NCI-H1930 (cell line): ENCODE results near the gene ECI1.
"Not testable (repeated sequence)": the region's sequence is repeated elsewhere in the genome, so short reads cannot be mapped to it uniquely, and the experiment has no call there.

ENCODE experiments used
- DNase-seq, 2 experiments: peaks; one replicate each; lab custom pipeline; 2025; lab: John Stamatoyannopoulos, UW

The ECI1 gene

DNA sequence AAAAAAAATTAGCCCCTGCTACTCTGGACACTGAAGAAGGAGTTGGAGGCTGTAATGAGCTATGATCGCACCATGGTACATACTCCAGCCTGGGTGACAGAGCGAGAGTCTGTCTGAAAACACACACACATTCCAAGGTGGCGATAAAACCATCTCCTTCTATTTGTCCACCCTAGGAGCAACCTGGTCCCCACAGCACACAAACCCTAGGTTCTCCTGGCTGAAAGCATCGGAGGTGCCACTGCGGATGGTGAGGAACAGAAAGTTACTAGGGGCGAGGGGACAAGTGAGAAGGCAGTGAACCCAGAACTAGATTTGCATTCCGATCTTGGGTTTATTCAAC lies 1.4 kb upstream of the ECI1 start:
- no peak for DNase-seq

DNA sequence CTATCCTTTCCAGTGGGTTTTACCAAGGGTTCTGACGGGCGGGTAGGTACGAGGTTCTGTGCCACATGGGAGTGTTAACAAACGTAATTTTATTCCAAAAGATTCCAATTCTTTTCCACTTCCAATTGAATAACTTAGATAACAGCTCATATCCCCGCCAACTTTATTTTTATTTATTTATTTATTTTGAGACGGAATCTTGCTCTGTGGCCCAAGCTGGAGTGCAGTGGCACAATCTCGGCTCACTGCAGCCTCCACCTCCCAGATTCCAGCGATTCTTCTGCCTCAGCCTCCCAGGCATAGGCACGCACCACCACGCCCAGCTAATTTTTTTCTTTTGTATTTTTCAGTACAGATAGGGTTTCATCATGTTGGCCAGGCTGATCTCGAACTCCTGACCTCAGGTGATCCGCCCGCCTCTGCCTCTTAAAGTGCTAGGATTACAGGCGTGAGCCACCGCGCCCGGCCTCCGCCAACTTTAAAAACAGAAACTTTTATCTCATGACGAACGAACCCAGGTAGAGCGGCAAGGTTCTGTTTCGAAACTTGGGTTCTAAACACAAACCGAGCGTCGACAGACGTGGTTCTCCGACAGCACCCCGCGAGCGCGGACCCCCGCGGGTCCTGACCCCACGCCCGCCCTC lies 613 bp downstream of the ECI1 start:
- no peak for DNase-seq

DNA sequence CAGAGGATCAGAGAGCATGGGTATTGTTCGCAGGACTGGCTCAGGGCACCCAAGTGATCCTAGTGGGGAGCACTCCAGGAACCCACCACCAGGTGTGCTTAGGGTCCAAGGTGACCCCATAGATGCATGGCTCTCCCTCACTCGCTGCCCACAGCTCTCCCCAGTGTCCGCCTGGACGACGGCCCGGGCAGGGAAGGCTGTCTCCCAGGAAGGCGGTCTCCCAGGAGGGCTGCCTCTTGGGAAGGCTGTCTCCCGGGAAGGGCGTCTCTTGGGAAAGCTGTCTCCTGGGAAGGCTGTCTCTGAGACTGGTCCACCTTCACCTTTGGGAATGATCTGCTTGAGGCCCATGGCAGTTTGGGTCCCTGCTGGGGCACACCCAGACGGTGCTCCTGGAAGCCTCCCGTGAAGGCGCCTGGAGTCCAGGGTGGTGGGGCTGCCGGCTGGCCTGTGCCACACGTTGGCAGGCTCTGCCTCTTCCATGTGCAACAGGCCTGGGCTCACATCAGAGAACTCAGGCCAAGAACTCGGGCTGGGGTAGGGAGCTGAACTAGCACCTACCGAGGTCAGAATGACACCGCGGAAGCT lies 5.0 kb downstream of the ECI1 start:
- DNase-seq = no peak

DNA sequence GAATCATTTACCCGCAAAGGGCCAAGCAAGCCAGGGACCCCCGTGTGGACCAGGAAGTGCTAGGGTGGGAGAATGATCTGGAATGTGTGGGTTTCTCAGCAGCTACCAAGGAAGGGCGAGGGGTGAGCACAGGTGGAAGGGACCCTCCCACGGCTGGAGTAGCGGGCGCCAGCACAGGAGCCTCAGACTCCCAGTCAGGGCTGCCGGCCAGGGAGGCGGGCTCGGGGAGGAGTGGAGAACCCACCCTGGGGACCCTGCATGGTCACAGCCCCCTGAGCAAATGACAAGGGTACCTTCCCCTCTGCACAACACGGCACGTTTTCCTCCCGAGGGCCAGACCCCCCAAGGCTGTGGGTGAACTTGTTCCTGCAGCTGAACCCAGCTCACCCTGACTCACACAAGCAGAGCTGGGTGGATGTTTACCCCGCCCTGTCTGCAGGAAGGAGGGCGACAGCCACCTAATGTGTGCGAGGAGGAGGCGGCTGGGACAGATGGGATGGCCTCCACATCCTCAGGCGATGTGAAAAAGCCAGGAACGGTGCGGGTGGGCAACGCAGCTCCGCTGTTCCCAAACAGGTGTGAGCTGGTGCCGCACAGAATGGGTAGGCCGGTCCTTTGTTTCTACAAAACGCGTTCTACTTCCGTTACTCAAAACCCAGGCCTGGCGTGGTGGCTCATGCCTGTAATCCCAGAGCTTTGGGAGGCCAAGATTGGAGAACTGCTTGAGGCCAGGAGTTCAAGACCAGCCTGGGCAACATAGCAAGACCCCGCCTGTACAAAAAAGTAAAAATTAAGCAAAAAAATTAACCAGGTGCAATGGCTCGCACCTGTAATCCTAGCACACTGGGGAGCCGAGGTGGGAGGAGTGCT lies 6.2 kb downstream of the ECI1 start:
- no peak for DNase-seq

DNA sequence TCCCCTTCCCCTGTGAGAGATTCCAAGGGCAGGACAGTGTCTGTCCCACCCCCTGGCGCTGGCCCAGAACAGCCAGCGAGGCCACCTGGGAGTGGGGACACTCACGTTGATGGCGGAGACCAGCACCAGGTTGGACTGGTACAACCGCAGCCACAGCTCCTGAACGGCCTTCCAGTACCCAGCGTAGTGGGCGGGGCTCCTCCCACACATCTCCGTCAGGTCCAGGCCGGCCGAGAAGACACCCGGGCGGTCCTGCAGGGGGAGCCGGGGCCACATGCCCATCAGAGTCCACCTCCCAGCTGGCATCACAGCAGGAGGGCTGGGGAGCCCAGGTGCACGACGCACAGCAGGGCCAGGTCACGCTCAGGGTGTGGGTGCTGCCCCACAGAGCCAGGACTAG lies 7.1 kb downstream of the ECI1 start:
- DNase-seq = peak in 1 of 2 experiments; percentile 29

DNA sequence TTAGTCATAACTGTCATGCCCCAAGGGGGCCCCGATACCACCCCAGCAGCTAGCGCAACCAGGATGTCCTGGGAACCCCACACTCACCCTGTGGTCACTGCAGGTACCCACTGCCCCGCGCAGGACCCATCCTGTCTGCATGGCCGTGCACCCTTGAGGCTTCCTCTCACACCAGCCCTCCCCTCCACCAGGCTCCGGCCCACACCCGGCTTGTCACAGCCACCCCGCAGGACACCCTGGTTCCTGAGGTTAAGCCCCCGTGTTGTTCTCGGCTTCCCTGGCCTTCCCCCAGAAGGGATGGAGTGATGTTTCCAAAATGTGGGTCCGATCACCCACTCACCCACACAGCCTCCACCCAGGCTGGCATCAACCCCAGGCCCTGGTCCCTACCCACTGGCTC lies 7.6 kb downstream of the ECI1 start:
- DNase-seq = no peak

DNA sequence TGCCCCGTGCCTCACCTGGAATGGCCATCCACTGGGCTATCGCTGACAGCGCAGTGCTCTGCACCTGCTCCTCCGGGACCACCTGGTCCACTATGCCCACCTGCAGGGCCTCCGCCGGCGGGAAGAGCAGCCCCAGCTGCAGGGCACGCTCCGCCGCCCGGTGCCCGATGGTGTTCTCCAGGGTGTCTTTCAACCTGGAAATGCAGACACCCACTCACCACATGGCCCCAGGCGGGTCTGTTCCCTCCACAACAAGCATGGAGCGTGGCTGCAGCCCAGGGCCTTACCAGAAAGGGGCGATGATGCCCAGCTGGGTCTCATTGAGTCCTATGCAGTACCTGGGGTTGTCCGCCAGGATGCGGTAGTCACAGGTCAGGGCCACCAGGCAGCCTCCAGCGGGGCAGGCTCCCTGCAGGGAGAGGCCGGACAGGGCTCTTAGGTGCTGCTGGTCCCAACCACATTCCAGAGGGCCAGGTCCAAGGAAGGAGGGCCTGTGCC lies 8.3 kb downstream of the ECI1 start:
- no peak for DNase-seq

DNA sequence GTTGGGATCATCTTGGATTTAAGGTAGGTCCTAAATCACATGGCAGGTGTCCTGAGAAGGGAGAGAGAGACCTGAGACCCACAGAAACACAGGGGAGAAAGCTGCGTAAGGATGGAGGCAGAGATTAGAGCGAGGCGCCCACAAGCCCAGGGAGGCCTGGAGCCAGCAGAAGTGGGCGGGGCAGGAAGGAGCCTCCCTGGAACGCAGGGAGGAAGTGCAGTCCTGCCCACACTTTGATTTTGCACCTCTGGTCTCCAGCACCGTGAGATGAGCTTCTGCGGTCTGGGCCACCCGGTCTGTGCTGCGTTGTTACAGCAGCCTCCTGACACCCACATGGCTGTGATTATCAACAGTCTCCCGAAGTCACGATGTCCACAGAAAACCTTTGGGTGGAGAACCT lies 8.8 kb downstream of the ECI1 start:
- no peak for DNase-seq

DNA sequence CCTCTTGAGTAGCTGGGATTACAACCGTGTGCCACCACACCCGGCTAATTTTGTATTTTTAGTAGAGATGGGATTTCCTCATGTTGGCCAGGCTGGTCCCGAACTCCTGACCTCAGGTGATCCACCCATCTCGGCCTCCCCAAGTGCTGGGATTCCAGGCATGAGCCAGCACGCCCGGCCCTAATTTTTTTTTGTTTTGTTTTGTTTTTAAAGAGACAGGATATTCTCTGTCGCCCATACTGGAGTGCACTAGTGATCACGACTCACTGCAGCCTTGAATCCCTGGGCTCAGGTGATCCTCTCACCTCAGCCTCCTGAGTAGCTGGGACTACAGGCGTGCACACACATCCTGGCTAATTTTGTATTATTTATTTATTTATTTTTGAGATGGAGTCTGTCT lies 11.1 kb downstream of the ECI1 start:
- DNase-seq = not testable (repeated sequence)

DNA sequence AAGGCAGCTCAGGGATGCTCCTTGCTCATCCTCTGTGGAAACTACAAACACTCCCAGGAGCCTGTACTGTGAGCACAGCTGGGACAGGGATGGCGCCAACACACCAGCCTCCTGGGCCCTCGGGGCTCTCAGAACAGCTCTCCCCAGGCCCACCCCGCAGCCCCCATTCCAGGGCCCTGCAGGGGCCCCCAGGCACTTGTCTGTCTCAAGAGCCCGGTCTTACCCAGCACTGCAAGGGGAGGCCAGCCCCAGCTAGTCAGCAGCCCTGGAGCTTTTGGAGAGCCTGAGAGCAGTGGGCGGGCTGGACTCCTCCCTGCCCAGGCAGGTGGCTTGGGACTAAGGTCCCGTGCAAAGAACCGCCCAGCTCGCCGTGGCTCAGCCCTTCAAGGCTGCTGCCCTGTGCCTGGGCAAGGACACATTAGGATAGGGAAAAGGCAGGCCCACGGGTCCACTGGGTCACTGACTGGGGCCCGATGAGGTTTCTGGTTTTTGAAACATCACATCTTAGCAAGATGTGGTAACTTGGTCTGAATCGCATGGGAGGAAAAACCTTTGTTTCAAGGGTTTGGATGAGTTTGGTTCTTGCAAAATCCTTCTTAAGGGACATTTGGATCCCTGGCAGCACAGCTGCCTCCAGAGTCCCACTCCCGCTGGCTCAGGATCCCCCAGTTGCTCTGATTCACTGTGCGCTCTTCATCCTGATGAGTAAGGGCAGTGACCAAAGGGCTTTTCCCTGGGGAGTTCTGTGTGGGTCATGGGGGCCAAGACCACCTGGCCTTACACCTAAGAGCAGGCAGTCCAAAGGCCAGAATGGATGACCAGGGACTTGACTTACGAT lies 12.3 kb downstream of the ECI1 start:
- DNase-seq = no peak

DNA sequence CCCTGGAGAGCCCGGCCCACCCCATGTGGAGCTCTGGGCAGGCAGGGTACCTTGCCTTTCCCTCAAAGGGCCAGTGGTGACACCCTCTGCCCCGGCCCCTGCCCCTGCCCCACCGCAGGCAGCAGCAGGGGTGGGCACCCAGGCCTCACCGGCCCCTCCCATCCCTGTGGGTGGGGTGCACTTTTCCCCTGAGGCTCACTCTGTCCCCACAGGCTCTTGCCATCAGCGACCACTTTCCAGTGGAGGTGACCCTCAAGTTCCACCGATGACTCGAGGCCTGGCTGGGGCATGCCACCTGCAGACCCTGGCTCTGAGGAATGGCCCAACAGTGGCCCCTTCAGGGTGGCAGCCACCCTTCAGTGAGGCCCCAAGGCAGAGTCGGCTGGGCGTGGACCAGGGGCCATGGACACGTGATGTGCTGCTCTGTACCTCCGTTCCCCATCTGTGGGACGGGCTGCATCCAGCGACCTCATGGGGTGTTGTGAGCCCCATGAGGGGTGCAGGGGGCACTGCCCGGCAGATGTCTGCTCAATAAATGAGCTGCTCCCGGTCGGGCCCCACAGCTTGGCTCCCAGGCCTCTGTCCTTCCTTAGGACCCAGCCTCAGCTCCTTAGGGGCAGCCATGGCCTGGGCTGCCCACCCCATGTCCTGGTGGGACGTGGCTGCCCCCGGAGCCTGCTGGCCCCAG lies 13.1 kb downstream of the ECI1 start:
- DNase-seq = no peak

DNA sequence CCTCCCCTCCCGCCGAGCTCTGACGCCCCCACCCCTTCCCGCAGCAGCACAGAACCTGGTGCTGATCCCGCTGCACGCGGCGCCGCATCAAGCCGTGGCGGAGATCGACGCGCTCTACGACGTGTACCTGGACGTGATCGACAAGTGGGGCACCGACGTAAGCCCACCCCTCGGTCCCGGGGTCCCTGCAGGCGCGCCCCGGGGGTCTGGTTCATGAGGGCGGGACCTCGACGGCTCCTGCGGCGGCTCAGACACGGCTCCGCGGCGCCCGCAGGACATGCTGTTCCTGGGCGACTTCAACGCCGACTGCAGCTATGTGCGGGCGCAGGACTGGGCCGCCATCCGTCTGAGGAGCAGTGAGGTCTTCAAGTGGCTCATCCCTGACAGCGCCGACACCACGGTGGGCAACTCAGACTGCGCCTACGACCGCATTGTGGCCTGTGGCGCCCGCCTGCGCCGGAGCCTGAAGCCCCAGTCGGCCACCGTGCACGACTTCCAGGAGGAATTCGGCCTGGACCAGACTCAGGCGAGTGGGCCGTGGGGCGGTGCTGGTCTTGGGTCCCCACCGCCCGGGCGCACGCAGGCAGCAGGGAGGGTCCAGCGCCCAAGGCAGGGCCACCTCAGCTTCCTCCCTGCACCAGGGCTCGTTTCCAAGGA lies 13.8 kb downstream of the ECI1 start:
- no peak for DNase-seq

DNA sequence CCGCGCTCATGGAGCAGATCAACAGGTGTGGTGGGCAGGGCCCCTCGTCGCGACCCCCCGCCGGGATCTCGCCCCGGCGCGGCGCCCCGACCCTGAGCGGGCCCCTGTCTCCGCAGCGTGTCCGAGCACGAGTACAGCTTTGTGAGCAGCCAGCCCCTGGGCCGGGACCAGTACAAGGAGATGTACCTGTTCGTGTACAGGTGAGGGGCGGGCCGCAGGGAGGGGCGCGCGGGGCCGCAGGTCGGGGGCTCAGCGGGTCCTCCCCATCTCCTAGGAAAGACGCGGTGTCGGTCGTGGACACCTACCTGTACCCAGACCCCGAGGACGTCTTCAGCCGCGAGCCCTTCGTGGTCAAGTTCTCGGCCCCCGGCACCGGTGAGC lies 14.3 kb downstream of the ECI1 start:
- no peak for DNase-seq

DNA sequence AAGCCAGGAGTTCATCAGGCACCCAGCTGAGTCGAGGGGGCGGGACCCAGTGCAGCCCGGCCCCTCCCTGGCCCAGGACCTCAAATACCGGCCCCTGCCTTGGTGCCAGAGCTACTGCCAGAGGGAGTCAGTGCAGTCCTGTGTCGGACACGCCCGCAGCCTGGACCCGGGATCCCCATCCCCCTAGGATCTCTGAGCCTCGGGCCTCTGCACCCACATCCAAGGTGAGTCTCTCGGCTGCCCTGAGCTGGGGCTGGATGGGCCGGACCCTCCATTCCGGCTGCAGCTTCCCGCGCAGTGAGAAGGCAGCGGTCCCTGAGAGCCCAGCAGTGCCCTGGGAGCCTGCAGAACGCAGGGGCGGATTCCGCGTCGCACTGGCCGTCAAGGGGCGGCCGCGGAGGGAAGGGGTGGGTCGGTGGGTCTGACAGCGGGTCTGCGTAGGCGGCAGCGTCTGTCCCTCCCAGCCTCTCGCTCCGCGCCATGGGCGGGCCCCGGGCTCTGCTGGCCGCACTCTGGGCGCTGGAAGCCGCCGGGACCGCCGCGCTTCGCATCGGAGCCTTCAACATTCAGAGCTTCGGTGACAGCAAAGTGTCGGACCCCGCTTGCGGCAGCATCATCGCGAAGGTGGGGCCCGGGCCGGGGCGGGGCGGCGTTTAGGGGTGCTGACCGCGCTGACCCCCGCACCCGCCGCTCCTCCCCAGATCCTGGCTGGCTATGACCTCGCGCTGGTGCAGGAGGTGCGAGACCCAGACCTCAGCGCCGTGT lies 14.9 kb downstream of the ECI1 start, which contains the start of gene DNASE1L2:
DNASE1L2 (plus strand) TSS at position 108 of the 765 bp plus-strand sequence; CDS start at position 481, 373 bp downstream.
- DNase-seq = no peak

DNA sequence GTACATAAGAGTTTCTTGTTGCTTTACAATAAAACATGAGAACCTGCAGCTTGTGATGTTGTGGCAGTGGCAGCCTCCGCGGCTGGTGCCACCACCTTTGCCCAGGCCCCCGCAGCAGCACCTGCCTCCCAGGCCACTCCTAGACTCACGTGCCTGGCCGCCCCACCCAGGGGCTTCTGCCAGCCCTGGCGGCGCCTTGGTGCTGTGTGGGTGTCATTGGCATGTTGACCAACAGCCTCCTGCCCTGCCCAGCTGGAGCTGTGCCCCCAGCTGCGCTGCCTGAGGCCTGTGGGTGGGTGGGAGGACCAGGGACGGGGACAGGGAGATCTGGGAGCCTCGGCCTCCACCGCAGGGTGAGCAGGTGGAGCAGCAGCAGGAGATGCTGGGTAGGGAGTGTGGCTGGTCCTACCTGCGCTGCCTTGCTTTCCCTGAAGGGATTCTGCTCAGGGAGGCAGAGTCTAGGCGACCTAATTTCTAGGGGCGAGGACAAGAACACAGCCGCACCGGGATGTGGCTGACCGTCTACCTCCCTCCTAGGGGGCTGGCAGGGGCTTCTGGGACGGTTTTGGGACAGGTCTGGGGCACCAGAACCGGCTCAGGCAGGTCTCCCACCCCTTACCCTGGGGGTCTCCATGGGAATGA lies 15.6 kb downstream of the ECI1 start:
- DNase-seq = no peak

DNA sequence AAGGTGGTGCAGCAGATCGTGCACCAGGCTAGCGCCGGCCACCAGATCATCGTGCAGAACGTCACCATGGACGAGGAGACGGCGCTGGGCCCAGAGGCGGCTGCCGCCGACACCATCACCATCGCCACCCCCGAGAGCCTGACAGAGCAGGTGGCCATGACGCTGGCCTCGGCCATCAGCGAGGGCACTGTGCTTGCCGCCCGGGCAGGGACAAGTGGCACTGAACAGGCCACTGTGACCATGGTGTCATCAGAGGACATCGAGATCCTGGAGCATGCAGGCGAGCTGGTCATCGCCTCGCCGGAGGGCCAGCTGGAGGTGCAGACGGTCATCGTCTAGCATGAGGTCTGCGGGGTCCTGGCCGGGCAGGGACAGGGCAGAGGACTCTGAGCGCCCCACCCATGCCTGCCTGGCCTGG lies 16.1 kb downstream of the ECI1 start:
- no peak for DNase-seq

DNA sequence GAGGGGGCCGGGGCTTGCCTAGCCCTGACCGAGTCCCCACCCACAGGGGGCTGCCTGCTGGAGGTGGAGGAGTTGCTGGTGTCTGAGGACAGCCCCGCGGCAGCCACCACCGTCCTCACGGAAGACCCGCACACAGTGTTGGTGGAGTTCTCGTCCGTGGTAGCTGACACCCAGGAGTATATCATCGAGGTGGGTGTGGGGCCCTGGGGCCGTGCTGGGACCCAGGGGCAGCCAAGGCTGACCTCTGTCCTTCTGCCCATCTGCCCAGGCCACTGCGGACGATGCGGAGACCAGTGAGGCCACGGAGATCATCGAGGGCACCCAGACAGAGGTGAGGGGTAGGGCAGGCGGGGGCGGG lies 16.6 kb downstream of the ECI1 start:
- no peak for DNase-seq

DNA sequence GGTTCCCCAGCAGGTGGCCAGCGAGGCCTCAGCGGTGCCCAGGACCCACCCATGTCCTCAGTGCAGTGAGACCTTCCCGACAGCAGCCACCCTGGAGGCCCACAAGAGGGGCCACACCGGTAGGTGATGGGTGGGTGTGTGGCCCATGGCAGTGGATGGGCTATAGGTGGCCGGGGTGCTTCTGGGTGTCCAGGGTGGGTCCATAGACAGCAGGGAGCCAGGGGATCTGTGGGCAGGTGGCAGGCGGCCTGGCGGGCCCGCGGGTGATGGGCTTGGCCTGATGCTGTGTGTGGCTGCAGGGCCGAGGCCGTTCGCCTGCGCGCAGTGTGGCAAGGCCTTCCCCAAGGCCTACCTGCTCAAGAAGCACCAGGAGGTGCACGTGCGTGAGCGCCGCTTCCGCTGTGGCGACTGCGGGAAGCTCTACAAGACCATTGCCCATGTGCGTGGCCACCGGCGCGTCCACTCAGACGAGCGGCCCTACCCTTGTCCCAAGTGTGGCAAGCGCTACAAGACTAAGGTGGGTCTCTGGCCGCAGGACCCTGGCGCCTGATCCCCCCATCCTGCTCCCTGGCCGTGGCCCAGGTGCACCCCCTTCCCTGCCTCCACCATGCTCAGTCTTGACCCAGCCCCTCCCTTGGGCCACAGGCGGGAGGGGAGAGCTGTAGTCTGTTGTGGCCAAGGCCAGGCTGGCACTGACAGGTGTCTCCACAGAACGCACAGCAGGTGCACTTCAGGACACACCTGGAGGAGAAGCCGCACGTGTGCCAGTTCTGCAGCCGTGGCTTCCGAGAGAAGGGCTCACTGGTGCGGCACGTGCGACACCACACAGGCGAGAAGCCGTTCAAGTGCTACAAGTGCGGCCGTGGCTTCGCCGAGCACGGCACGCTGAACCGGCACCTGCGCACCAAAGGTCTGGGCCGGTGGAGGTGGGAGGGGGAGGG lies 17.2 kb downstream of the ECI1 start:
- no peak for DNase-seq
